ENCODE data around the gene TGIF1. TPM values are rescaled to one million over a fixed set of nuclear protein-coding genes. Genes with fewer than 3 reads are reported as not detected.

The TGIF1 gene
- total and polyA plus RNA-seq, 7 experiments from 2014 or later, result 15.4 to 88.7 (median 63.5) TPM

Other genes with a start within 250 kb of the TGIF1 start
- 1 to 10 TPM; 1.7 to 6.7 (median 2.9) TPM for gene MYOM1, start 230.2 kb upstream of the TGIF1 start, total RNA-seq
- gene MYOM1, start 230.2 kb upstream of the TGIF1 start, polyA plus RNA-seq, result 1 to 10 TPM in 1 of 2 donors, under 1 TPM in 1; 0.83 to 1.9 TPM
- 100 to 1,000 TPM; 331 to 753 (median 415) TPM for gene MYL12A, start 202.4 kb upstream of the TGIF1 start, total RNA-seq
- 1,000 to 10,000 TPM; 2,490 to 2,608 TPM for gene MYL12A, start 202.4 kb upstream of the TGIF1 start, polyA plus RNA-seq
- gene MYL12B, start 188.0 kb upstream of the TGIF1 start, total RNA-seq, result 100 to 1,000 TPM; 140 to 300 (median 169) TPM
- gene MYL12B, start 188.0 kb upstream of the TGIF1 start, polyA plus RNA-seq, result 100 to 1,000 TPM; 942 to 982 TPM